Memory B cell (primary cell): Measurements from ENCODE around the gene LCE2A.
A peak's percentile ranks its signal among the peaks of the same experiment; 100 is the strongest.
"Not testable (repeated sequence)": the region's sequence is repeated elsewhere in the genome, so short reads cannot be mapped to it uniquely, and the experiment has no call there.

Source experiments
- ATAC-seq: fragments of 150-1000 bp; cut with Tn5 transposase; 2 replicates; pipeline ENCODE4 v1.10.0; 2021; ENCODE audit warnings: low read depth, mild to moderate bottlenecking, moderate library complexity
- DNase-seq, 2 donors: peaks; one replicate each; pipeline ENCODE4 v3.0.0; 2022; ENCODE audit warnings: low spot score in 2 of 2
- H3K27ac Mint-ChIP-seq: one replicate; pipeline ENCODE4 v1.8.0; 2022; ENCODE audit warnings: mild to moderate bottlenecking, moderate library complexity, mixed read lengths
- H3K27me3 Mint-ChIP-seq: one replicate; pipeline ENCODE4 v1.8.0; 2022; ENCODE audit warnings: mixed read lengths
- H3K36me3 Mint-ChIP-seq: one replicate; pipeline ENCODE4 v1.8.0; 2022; ENCODE audit warnings: mild to moderate bottlenecking, mixed read lengths
- H3K4me1 Mint-ChIP-seq: one replicate; pipeline ENCODE4 v1.8.0; 2022; ENCODE audit warnings: mixed read lengths
- H3K4me3 Mint-ChIP-seq: one replicate; pipeline ENCODE4 v1.8.0; 2022; ENCODE audit warnings: mild to moderate bottlenecking, moderate library complexity, mixed read lengths
- H3K9me3 Mint-ChIP-seq: one replicate; pipeline ENCODE4 v1.8.0; 2022; ENCODE audit warnings: mixed read lengths

The LCE2A gene

DNA sequence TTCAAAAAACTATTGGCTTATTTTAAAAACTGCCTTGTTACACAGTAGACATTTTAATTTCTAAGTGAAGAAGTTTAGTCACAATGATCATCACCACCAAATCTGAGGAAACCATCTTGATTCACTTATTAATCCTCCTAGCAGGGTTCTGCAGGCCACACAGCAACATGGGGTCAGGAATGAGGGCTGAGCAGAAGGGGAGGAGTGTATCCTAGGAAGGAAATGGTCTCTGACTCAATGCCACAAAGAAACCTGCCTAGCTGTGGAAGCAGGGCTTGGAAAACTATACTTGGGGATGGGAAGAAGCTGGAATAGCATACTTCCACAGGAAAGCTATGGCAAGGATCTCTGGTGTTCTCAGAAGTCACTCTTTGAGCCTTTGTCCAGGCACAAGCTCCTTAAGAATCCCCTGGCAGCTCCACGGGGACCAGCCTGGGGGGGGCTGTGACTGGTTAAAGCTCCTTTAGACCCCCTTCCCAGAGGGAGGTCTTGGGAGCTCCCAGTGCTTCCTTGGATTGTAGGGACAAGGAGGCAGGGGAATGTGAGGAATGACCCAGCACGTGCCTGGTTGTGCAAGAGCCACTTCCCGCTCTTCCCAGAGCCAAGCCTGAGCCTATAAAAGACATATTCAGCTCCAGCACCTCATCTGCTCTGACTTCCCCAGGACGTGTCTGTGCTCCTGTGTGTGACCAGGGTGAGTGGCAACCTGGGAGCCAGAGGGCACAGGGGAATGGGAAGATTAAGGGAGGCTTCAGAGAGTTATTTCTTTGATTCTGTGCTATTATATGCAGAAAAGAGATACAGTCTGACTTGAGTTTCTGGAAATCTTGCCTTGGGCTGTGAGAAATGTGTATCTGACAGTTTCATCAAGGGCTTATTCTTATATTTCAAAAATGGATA, at the start of gene LCE2A:
TSS of gene LCE2A (plus strand) at position 645 of the 900 bp plus-strand sequence. CDS start 557 bp downstream, outside the sequence.
- no peak within 1 kb of the TSS for H3K27ac Mint-ChIP-seq
- peaks cover under 1% of the 10 kb centered on the region for H3K9me3 Mint-ChIP-seq
- no peaks in the 10 kb centered on the region for H3K4me1 Mint-ChIP-seq

GRCh38 chr1:152654110-152654509, 44.0 kb upstream of the LCE2A start:
- peak in 1 of 2 donors; percentile 14 for DNase-seq
- ATAC-seq, result no peak
- Mint-ChIP-seq H3K4me1 (peaks cover 3% of the 10 kb centered on the region), H3K4me3 (no peak overlapping the region), H3K36me3 (no peaks in the 10 kb centered on the region), H3K27ac (no peak overlapping the region), H3K9me3 (no peaks in the 10 kb centered on the region), H3K27me3 (peaks cover 10% of the 10 kb centered on the region)

More for the DNA sequence above, at the start of gene LCE2A:
- H3K27me3 Mint-ChIP-seq, result peaks cover 3% of the 10 kb centered on the region
- no peak for ATAC-seq
- H3K36me3 Mint-ChIP-seq, result no peaks in the 10 kb centered on the region
- H3K4me3 Mint-ChIP-seq, result no peak within 1 kb of the TSS
- DNase-seq, result no peak

GRCh38 chr1:152656459-152656858, 41.7 kb upstream of the LCE2A start:
- ATAC-seq (no peak), DNase-seq (no peak)
- no peaks in the 10 kb centered on the region for H3K36me3 Mint-ChIP-seq
- peaks cover 8% of the 10 kb centered on the region for H3K27me3 Mint-ChIP-seq
- H3K4me1 Mint-ChIP-seq, result peaks cover 3% of the 10 kb centered on the region
- no peak overlapping the region for H3K27ac Mint-ChIP-seq
- H3K9me3 Mint-ChIP-seq, result no peaks in the 10 kb centered on the region
- H3K4me3 Mint-ChIP-seq, result no peak overlapping the region

GRCh38 chr1:152657677-152658076, 40.5 kb upstream of the LCE2A start:
- no peak for ATAC-seq

DNA sequence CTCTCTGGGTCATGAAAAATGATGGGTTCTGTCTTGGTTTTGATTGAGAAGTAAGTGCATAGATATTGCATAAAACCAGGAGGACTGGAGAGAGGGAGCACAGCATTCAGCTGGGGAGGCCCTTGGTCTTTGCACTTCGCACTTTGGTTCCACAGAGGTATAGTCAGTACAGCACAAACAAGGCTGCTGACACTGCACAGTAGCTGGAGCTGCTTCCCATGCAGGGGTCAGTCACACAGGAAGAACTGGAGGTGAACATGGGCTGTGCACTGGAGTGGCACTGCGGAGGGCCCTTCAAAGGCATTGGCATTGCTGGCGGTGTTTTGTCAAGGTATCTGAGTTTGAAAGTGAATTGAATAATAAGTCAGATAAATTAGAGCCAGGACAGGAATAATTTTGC, 39.5 kb upstream of the LCE2A start:
- DNase-seq (no peak), ATAC-seq (no peak)
- Mint-ChIP-seq H3K4me3 (no peak overlapping the region), H3K9me3 (no peaks in the 10 kb centered on the region), H3K36me3 (no peaks in the 10 kb centered on the region), H3K27me3 (peaks cover 5% of the 10 kb centered on the region), H3K4me1 (peaks cover 3% of the 10 kb centered on the region), H3K27ac (no peak overlapping the region)

More at GRCh38 chr1:152657677-152658076, 40.5 kb upstream of the LCE2A start:
- Mint-ChIP-seq H3K27ac (no peak overlapping the region), H3K27me3 (peaks cover 5% of the 10 kb centered on the region), H3K4me1 (peaks cover 3% of the 10 kb centered on the region), H3K36me3 (no peaks in the 10 kb centered on the region), H3K9me3 (no peaks in the 10 kb centered on the region), H3K4me3 (no peak overlapping the region)
- no peak for DNase-seq

DNA sequence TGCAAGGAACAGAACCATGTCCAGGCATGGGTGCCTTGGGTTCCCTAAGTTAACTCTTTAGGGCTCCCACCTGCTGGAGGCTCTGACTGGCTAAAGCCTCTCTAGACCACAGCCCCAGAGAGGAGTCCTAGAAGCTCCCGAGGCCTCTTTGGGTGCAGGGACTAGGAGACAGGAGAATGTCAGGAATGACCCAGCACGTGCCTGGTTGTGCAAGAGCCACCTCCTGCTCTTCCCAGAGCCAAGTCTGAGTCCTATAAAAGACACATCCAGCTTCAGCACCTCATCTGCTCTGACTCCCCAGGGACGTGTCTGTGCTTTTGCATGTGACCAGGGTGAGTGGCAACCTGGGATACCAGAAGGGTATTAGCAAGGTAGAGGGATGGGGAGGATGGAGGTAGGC, 35.0 kb upstream of the LCE2A start, which contains the start of gene LCE2D:
TSS of gene LCE2D (plus strand) at position 283 of the 400 bp plus-strand sequence. CDS start 726 bp downstream, outside the sequence.
- no peak within 1 kb of the TSS for H3K4me3 Mint-ChIP-seq
- ATAC-seq (no peak), DNase-seq (no peak)
- H3K4me1 Mint-ChIP-seq, result no peaks in the 10 kb centered on the region
- H3K9me3 Mint-ChIP-seq, result no peaks in the 10 kb centered on the region
- no peaks in the 10 kb centered on the region for H3K36me3 Mint-ChIP-seq
- no peak within 1 kb of the TSS for H3K27ac Mint-ChIP-seq
- peaks cover 5% of the 10 kb centered on the region for H3K27me3 Mint-ChIP-seq

- H3K4me1 Mint-ChIP-seq, H3K36me3 Mint-ChIP-seq, ATAC-seq, H3K9me3 Mint-ChIP-seq, H3K27me3 Mint-ChIP-seq, H3K27ac Mint-ChIP-seq, DNase-seq, H3K4me3 Mint-ChIP-seq: not testable (repeated sequence)
These were observed 32.0 kb upstream of the LCE2A start for GRCh38 chr1:152666171-152666570.

DNA sequence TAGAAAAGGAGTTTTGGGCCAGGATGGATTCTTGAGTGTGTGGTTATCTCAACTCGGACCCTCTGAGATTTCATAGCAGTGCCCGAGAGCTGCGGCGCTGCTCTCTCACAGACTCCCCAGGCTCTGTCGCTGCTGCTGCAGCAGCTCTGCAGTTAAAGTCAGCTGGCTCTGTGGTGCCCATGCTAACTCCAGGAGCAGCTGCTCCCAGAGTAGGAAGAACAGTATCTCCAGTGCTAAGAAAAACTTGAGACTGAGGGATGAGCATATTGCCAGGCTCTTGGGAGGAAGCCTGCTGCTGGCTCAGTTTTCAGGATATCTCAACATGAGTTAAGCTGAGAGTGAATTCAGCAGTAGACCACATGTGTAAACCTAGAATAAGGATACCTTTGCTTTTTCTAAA, 30.5 kb upstream of the LCE2A start:
- Mint-ChIP-seq H3K4me1 (no peaks in the 10 kb centered on the region), H3K4me3 (no peak overlapping the region), H3K36me3 (no peaks in the 10 kb centered on the region), H3K9me3 (no peaks in the 10 kb centered on the region), H3K27me3 (peaks cover 5% of the 10 kb centered on the region), H3K27ac (no peak overlapping the region)
- no peak for DNase-seq
- no peak for ATAC-seq

DNA sequence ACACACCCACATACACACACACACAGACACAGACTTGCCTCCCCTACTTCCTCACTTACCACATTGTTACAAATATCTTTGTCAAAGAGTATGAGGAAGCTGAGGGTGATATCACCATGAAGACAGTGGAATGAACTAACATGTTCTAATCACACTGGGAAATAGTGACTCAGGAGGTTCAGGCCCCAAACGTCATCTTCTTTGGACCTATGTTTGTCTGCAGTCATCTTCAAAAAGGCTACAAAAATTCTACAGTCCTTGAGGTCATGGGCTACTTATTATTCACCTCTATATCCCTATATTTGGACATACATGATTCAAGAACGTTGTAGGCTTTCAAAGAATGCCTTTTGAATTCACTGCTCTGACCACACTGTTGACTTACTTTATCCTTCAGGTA, 25.1 kb upstream of the LCE2A start:
- Mint-ChIP-seq H3K4me1 (no peaks in the 10 kb centered on the region), H3K4me3 (no peak overlapping the region), H3K36me3 (no peaks in the 10 kb centered on the region), H3K27me3 (peaks cover 10% of the 10 kb centered on the region), H3K27ac (no peak overlapping the region), H3K9me3 (no peaks in the 10 kb centered on the region)
- ATAC-seq (no peak), DNase-seq (no peak)

DNA sequence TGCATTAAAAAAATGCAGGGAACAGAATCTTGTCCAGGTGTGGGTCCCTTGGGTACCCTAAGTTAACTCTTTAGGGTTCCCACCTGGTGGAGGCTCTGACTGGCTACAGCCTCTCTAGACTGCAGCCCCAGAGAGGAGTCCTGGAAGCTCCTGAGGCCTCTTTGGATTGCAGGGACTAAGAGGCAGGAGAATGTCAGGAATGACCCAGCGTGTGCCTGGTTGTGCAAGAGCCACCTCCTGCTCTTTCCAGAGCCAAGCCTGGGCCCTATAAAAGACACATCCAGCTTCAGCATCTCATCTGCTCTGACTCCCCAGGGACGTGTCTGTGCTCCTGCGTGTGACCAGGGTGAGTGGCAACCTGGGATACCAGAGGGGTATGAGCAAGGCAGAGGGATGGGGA, 23.2 kb upstream of the LCE2A start, which contains the start of gene LCE2C:
TSS of gene LCE2C (plus strand) at position 297 of the 400 bp plus-strand sequence. CDS start 737 bp downstream, outside the sequence.
- ATAC-seq, H3K27ac Mint-ChIP-seq, H3K9me3 Mint-ChIP-seq, H3K4me1 Mint-ChIP-seq, H3K4me3 Mint-ChIP-seq, H3K36me3 Mint-ChIP-seq, DNase-seq: not testable (repeated sequence)
- H3K27me3 Mint-ChIP-seq, result peaks cover 16% of the 10 kb centered on the region

GRCh38 chr1:152679459-152679858, 18.7 kb upstream of the LCE2A start:
- Mint-ChIP-seq H3K27ac (no peak overlapping the region), H3K4me3 (no peak overlapping the region), H3K9me3 (peaks cover 1% of the 10 kb centered on the region), H3K4me1 (no peaks in the 10 kb centered on the region), H3K27me3 (peaks cover 23% of the 10 kb centered on the region), H3K36me3 (no peaks in the 10 kb centered on the region)
- ATAC-seq, result no peak
- DNase-seq, result no peak

DNA sequence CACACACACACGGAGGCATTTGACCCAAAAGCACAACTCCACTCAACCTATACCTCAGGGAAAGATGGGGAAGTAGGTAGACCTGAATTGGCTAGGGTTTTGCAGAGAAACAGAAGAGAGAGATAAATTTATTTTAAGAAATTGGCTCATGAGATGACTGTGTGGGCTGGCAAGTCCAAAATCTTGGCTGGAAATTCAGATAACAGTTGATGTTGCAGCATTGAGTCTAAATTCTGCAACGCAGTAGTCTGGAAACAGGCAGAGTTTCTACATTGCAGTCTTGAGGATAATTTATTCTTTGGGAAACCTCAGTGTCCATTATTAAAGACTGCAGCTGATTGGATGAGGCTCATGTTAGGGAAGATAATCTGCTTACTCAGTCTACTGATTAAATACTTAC, 16.5 kb upstream of the LCE2A start:
- H3K4me3 Mint-ChIP-seq, result no peak overlapping the region
- ATAC-seq, result no peak
- no peak overlapping the region for H3K27ac Mint-ChIP-seq
- no peak for DNase-seq
- H3K36me3 Mint-ChIP-seq, result no peaks in the 10 kb centered on the region
- H3K27me3 Mint-ChIP-seq, result peaks cover 21% of the 10 kb centered on the region
- H3K9me3 Mint-ChIP-seq, result peaks cover 1% of the 10 kb centered on the region
- no peaks in the 10 kb centered on the region for H3K4me1 Mint-ChIP-seq

DNA sequence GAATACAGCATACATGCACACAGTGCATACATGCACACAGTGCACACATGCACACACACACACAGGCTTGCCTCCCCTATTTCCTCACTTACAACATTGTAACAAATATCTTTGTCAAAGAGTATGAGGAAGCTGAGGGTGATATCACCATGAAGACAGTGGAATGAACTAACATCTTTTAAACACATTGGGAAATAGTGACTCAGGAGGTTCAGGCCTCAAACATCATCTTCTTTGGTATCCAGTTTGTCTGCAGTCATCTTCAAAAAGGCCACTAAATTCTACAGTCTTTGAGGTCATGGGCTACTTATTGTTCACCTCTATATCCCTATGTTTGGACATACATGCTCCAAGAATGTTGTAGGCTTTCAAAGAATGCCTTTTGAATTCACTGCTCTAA, 14.3 kb upstream of the LCE2A start:
- Mint-ChIP-seq H3K4me1 (no peaks in the 10 kb centered on the region), H3K36me3 (no peaks in the 10 kb centered on the region), H3K27me3 (peaks cover 18% of the 10 kb centered on the region), H3K4me3 (no peak overlapping the region), H3K9me3 (peaks cover 1% of the 10 kb centered on the region), H3K27ac (no peak overlapping the region)
- no peak for DNase-seq
- no peak for ATAC-seq

- peaks cover 19% of the 10 kb centered on the region for H3K27me3 Mint-ChIP-seq
- not testable (repeated sequence) for H3K27ac Mint-ChIP-seq, DNase-seq, H3K9me3 Mint-ChIP-seq, H3K36me3 Mint-ChIP-seq, H3K4me1 Mint-ChIP-seq, H3K4me3 Mint-ChIP-seq, ATAC-seq
These were observed 12.3 kb upstream of the LCE2A start, which contains the start of gene LCE2B for GRCh38 chr1:152685823-152686222. TSS of gene LCE2B (plus strand) at chr1:152686123. CDS start at chr1:152686844, 721 bp downstream.
